ENCODE results near the gene XPA. TPM values are rescaled to one million over a fixed set of nuclear protein-coding genes. Genes with fewer than 3 reads are reported as not detected.

Gene XPA
- total RNA-seq, 2 donors from 2014 or later, result 9.6 to 15.8 TPM

DNA sequence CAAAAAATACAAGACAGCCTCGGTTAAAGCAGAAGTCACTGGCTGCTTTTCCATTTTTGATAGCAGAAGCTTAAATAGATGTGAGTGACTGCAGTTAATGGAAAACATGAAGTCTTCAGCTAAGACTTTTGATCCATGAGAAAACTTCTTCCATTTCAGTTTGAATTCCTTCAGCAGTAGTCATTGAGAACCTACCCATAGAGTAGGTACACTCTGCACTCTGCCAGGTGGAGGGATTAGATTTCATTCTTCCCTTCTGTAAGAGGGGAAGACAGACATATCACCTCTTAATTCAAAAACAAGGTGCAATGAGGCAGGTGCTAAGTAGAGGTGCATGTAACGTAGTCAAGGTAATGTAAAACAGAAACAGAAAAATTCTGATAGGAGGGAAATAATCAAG, 26.7 kb upstream of the XPA start:
- Histone ChIP-seq H3K27ac (no peak overlapping the region), H3K4me3 (no peak overlapping the region), H3K27me3 (no peaks in the 10 kb centered on the region), H3K9me3 (no peaks in the 10 kb centered on the region), H3K4me1 (no peaks in the 10 kb centered on the region), H3K36me3 (replicated peaks in 1 of 2; ENCODE audit: insufficient read depth in 1 of 2, low read depth in 2 of 2) (no peaks in the 10 kb centered on the region)
- 66 to 75% methylated on average over 2 of the region's 2 CpGs for WGBS, 2 donors
- no peak for ATAC-seq
- no peak for TF ChIP-seq CTCF (IDR thresholded peaks at IDR 0.05)
- no peak for TF ChIP-seq POLR2A (IDR thresholded peaks at IDR 0.05)
- intact Hi-C loops (cut with DNase I), result no loop called here
- DNase-seq, result no peak

DNA sequence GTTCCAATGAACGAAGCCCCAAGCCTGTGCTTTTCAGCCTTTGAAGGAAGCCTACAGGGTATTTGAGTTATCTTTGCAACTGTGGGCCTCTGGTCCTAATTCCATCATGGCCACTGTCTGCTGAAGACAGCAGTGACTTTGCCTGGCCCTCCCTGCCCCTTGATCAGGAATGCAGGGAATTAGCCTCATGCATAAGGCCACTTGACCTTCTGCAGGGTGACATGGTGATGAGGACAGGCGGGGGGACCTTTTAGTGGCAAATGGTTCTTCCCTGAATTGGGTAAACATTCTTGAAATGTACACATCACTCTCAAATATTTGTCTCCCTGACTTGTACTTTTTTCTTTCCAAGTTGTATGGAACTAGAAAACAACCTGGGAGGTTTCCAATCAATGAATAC, 25.2 kb upstream of the XPA start:
- DNase-seq (no peak), ATAC-seq (no peak)
- Histone ChIP-seq H3K4me3 (no peak overlapping the region), H3K36me3 (replicated peaks in 1 of 2; ENCODE audit: insufficient read depth in 1 of 2, low read depth in 2 of 2) (no peaks in the 10 kb centered on the region), H3K27ac (no peak overlapping the region), H3K9me3 (no peaks in the 10 kb centered on the region), H3K27me3 (no peaks in the 10 kb centered on the region), H3K4me1 (no peaks in the 10 kb centered on the region)
- intact Hi-C loops (cut with DNase I), result no loop called here
- 27 to 35% methylated on average over 2 of the region's 2 CpGs for WGBS, 2 donors
- TF ChIP-seq CTCF (IDR thresholded peaks at IDR 0.05), result no peak
- TF ChIP-seq POLR2A (IDR thresholded peaks at IDR 0.05), result no peak

- Histone ChIP-seq H3K27me3 (no peaks in the 10 kb centered on the region), H3K4me3 (no peak overlapping the region), H3K27ac (no peak overlapping the region), H3K9me3 (no peaks in the 10 kb centered on the region), H3K36me3 (replicated peaks in 1 of 2; ENCODE audit: insufficient read depth in 1 of 2, low read depth in 2 of 2) (no peaks in the 10 kb centered on the region), H3K4me1 (no peaks in the 10 kb centered on the region)
- 66 to 75% methylated on average over 2 of the region's 2 CpGs for WGBS, 2 donors
- TF ChIP-seq CTCF (IDR thresholded peaks at IDR 0.05), result no peak
- TF ChIP-seq POLR2A (IDR thresholded peaks at IDR 0.05), result no peak
- ATAC-seq (no peak), DNase-seq (no peak)
- intact Hi-C loops (cut with DNase I), result no loop called here
Measured at GRCh38 chr9:97721396-97721795, 24.3 kb upstream of the XPA start.

- Histone ChIP-seq H3K27me3 (no peaks in the 10 kb centered on the region), H3K4me1 (no peaks in the 10 kb centered on the region), H3K9me3 (no peaks in the 10 kb centered on the region), H3K27ac (no peak overlapping the region), H3K4me3 (no peak overlapping the region), H3K36me3 (replicated peaks in 1 of 2; ENCODE audit: insufficient read depth in 1 of 2, low read depth in 2 of 2) (no peaks in the 10 kb centered on the region)
- no peak for ATAC-seq
- intact Hi-C loops (cut with DNase I), result no loop called here
- DNase-seq, result no peak
- WGBS, 2 donors, result 52 to 58% methylated on average over 3 of the region's 3 CpGs
- no peak for TF ChIP-seq POLR2A (IDR thresholded peaks at IDR 0.05)
- no peak for TF ChIP-seq CTCF (IDR thresholded peaks at IDR 0.05)
Measured at GRCh38 chr9:97717866-97718265, 20.7 kb upstream of the XPA start.

GRCh38 chr9:97714435-97714834, 17.3 kb upstream of the XPA start:
- intact Hi-C loops (cut with DNase I), result loop anchor here (5.0 kb wide), 1 partner anchor 183 kb away; no protein-coding TSS in a partner anchor
- no peaks in the 10 kb centered on the region for H3K36me3 ChIP-seq (replicated peaks in 1 of 2; ENCODE audit: insufficient read depth in 1 of 2, low read depth in 2 of 2)
- no peak overlapping the region for H3K4me3 ChIP-seq
- ATAC-seq (no peak), DNase-seq (no peak)
- H3K27me3 ChIP-seq, result no peaks in the 10 kb centered on the region
- H3K27ac ChIP-seq, result no peak overlapping the region
- H3K4me1 ChIP-seq, result no peaks in the 10 kb centered on the region
- 59 to 73% methylated on average over 3 of the region's 3 CpGs for WGBS, 2 donors
- no peaks in the 10 kb centered on the region for H3K9me3 ChIP-seq
- no peak for TF ChIP-seq POLR2A (IDR thresholded peaks at IDR 0.05)
- TF ChIP-seq CTCF (IDR thresholded peaks at IDR 0.05), result no peak
